ENCODE results near the gene ESAM.

ESAM gene, protein sequence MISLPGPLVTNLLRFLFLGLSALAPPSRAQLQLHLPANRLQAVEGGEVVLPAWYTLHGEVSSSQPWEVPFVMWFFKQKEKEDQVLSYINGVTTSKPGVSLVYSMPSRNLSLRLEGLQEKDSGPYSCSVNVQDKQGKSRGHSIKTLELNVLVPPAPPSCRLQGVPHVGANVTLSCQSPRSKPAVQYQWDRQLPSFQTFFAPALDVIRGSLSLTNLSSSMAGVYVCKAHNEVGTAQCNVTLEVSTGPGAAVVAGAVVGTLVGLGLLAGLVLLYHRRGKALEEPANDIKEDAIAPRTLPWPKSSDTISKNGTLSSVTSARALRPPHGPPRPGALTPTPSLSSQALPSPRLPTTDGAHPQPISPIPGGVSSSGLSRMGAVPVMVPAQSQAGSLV

DNA sequence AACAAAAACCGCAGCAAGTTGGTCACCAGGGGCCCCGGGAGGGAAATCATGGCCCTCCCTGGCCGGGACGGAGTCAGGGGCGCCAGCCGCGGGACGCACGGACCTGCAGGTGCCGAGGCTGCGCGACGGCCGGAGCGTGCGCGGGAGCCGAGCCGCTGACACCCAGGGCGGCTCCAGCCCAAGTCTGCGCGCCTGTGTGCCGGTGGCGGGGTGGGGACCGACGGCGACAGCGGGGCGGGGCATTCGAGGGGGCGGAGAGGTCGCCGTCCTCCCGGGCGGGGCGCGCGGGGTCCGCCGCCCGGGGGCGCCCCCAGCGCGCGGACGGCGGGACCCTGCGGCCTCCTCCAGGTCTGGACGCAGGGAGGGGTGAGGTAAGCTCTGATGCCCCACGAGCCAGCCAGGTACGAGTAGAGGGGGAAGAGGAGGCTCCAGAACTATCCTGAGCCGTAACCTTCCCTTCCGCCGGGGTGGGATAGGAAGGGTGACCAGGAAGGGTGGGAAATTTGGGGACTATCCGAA, at the start of gene ESAM:
Gene ESAM (minus strand): TSS at position 186 of the 519 bp plus-strand sequence. CDS start 136 bp downstream, at position 50.
- no peak for DNase-seq

DNA sequence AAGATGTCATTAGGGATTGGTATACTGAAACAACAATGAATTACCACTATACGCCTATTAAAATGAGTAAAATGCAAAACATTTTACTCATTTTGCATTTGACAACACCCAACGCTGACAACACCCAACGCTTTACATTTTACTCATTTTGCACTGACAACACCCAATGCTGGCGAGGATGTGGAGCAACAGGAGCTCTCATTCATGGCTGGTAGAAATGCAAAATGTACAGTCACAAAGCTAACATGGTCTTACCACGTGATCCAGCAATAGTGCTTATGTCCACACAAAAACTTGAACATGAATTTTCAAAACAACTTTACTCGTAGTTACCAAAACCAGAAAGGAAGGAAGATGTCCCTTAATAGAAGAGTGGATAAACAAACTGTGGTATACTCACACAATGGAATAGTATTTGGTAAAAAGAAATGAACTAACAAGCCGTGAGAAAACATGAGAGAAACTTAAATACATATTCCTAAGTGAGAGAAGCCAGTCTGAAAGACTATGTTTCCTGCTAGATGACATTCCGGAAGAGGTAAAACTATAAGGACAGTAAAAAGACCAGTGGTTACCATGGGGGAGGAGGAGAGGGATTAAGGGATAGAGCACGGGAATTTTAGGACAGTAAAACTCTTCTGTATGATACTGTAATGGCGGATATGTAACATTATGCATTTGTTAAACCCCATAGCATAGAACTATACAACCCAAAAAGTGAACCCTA, 49.5 kb upstream of the ESAM start:
- DNase-seq, result no peak

DNA sequence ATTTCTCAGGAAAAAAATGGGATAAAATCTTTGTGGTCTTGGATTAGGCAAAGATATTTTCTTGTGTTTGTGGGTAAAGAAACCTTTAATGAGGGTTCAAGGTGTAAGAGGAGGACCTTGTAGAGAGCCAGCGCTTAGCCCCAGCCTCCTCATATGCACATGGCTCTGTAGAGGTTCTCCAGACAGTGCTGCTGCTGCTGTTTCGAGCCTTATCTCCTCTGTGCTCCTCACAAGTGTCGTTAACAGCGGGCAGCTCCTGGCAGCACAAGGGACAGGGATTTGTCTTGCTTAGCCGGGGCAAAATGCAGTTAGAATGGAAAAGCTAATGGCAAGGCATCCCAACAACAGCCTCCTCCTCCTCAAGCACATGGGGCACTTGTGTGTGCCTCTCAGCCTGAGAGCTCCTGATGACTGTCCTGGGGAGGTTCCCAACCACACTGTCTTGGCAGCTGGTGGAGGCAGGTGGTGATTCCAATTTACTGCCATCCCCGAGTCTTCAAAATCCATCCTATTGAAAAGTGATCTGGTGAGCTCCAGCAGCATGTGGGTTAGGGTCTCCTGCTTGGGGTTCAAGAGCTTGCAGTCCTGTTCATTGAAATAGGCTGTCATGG, 45.7 kb upstream of the ESAM start:
- DNase-seq, result no peak

DNA sequence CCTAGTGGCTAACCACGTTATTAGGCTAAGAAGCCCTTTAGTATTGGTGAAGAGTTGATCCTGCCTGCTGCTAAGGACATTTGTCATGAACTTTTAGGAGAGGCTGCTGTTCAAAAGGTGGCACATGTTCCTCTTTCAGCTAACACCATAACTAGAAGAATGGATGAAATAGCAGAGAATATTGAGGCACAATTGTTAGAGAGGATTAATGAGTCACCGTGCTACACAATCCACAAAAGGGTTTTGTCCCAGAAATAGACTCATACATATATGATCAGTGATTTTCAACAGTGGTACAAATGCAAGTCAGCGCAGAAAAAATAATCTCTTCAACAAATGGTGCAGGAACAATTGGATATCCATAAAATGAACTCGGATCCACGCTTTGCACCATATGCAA, 45.1 kb upstream of the ESAM start:
- DNase-seq, result no peak

DNA sequence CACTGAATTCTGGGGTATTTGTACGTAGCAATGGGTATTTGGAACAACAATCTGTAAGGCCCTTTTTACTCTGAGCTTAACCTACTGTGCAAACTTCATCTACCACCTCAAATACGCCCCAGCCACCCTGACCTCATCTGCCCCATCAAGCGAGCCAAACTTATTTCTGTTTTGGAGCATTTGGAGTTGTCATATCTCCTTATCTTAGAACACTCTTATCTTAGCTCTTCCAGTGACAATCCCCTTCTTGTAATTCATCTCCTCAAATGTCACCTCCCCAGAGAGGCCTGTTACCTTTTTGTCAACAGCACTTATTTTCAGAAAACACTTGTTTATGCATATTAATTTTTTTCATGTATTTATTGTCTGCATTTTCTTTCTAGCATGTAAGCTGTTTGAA, 42.8 kb upstream of the ESAM start:
- DNase-seq, result no peak

DNA sequence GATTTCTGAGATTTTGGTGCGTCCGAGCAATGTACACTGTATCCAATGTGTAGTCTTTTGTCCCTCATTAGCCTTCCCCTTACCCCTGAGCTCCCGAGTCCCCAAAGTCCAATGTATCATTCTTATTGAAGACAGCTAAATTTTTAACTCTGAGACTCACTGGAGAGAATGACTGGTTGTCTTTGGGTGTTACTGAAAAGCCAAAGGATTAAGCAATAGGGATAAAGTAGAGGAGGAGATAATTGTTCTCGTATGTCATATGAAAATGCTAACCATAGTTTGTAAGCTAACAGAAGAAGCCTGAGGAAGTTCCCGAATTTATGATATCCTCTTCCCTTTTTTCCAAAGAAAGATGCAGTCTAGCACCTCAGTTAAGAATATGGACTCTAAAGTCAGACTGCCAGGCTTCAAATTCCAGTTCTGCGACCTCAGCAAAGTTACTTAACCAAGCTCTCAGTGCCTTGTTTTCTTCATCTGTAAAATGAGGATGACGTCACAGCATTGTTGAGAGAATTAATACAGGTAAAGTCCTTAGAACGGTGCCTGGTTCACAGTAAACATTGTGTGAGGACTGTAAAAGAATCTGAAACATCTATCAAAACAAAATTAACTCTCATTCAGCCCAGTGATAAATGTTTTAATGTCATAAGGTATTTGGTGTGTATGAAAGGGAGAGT, 39.7 kb upstream of the ESAM start:
- DNase-seq, result no peak

DNA sequence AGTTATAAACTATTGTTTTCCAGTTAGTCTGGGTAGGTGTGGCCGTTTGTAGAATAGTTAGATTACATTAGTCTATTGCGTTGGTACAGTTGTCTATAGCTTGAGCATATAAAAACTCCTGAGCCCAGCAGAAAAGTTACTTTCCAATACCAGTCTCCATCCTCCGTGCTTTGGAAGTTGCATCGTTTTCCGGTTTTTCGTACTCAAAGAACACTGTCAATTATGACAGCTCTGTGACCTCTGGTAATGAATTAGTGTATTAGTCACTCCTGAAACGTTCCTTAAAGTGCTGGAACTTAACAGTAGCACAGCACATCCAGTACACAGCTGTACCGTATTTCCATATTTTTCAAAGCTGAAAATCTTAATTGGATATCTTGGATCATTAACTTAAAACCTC, 38.9 kb upstream of the ESAM start:
- DNase-seq, result no peak

DNA sequence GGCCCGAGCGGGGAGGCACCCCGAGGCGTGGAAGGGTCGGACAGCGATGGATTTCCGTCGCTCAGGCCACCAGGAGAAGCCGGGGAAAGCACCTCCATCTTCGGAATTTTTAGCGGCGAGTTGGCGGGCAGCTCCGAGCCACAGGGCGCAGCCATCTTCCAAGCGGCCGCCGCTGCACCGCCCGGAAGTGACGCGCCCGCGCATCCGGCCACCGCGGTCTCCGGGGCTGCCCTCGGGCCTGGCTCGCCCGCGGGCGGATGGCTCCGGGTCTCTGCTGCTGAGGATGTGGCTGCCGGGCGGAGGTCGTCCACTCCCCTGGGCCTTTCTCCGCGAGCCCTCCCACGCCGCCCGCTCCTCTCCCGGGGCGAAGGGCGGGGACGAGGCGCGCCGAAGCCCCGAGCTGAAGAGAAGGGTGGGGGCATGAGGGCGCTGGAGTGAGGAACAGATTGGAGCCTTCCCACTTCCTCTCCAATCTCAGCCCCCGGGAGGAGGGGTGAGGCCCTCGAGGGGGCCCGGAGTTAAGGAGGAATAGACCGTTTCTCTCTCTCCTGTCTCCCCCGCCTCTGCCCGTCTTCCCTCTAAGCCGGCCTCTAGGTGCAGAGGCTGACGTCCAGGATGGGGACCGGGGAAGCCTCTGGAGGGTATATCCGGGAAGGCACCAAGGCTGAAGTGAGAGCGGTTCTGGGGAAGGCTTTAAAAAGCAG, 38.3 kb upstream of the ESAM start, which contains the start of gene MSANTD2:
Gene MSANTD2 (minus strand): TSS at position 181 of the 704 bp plus-strand sequence. CDS start 26 bp downstream, at position 155.
- DNase-seq, result peak; percentile 95

DNA sequence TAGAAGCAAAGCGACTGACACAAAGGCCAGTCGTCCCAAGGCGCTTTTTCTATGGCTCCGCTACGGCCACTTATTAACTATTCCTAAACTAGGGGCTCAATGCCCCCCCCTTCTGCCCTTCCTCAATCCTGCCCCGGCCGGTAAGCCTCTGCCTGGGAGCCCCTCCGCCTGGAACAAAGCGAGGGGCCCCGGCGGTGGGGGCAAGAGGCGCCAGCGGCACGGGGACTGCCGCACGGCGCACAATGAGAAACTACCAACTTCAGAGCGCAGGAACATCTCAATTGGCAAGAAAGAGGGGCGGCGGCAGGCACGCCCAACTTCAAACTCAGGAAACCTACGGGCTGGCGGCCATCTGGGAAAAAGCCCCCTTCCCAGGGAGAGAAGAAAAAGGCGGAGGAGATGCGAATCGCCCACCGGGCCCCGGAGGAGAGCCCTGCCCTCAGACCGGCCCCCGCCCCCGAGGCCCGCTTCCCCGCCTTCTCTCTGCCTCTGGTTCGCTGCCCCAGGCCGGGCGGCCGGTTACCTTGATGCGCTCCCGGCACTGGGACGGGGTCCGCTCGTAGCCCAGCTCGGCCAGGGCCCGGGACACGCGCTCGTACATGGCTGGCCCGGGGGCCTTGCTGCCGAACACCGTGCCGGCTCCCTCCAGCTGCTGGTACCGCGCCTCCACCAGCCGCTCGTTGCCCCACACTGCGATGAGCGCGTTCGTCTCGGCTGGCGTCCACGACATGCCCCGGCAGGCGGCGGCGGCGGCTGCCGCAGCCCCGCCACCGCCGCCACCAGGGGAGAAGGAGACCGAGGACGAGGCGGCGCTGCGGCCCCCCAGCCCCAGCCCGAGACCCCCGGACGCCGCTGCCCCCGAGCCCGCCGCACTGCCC, 37.5 kb upstream of the ESAM start:
- DNase-seq, result peak; percentile 65

DNA sequence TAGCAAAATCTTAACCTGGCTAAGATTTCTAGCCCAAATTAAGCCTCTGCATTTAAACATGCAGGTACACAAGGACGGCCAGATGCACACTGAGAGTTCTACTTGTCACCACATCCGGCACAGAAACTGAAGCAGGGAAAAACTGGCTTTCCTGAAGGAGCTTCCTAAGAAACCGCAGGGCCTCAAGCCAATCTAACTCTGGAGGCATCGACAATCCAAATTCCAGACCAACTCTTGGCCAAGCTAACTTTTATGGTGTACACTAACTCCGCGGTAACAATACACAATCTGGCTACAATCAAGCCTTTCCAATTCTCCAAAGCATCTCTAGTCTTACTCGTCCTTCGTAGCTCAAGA, 36.9 kb upstream of the ESAM start:
- DNase-seq, result peak; percentile 58

DNA sequence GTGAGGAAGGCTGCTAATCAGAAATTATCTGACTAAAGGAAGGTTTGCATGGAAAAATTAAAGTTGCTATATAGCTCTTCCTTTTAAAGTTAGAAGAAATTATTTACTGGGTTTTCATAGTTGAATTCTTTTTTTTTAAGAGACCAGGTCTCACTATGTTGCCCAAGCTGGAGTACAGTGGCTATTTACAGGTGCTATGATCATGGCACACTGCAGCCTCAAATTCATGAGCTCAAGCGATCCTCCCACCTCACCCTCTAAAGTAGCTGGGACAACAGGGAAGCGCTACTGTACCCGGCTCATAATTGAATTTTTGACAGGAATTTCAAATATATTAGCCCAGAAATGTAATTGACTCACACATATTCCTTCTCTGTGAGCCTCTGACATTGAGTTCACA, 34.2 kb upstream of the ESAM start:
- DNase-seq, result no peak

DNA sequence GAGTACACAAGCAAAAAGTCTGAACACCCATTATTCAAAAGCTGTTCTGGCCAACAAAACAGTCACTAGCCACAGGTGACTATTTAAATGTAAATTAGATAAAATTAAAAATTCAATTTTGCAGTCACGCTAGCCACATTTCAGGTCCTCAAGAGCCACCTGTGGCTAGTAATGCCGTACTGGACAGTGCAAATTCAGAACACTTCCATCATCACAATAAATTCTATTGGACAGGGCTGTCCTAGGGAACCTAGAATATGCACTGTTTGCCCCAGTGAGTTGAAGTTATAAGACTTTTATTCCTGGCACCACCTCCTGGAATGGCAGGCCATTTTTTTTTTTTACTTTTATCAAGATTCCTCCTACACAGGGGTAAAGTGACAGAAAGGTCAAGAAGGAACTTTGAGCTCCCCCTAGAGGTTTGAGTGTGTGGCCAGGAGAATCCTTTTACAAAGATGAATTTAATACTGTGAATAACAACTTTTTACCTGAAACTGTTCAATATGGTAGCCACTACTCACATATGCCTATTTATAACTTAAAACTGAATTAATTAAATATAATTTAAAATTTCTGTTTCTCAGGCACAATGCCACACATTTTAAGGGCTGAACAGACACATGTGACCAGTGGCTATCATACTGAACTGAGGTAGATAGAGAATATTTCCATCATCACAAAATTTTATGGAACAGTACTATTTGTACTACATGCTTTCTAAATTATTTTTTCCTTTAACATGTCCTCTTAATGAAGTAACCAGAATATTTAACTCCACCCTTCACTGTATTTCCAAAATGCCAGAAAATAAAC, 31.6 kb upstream of the ESAM start:
- no peak for DNase-seq

DNA sequence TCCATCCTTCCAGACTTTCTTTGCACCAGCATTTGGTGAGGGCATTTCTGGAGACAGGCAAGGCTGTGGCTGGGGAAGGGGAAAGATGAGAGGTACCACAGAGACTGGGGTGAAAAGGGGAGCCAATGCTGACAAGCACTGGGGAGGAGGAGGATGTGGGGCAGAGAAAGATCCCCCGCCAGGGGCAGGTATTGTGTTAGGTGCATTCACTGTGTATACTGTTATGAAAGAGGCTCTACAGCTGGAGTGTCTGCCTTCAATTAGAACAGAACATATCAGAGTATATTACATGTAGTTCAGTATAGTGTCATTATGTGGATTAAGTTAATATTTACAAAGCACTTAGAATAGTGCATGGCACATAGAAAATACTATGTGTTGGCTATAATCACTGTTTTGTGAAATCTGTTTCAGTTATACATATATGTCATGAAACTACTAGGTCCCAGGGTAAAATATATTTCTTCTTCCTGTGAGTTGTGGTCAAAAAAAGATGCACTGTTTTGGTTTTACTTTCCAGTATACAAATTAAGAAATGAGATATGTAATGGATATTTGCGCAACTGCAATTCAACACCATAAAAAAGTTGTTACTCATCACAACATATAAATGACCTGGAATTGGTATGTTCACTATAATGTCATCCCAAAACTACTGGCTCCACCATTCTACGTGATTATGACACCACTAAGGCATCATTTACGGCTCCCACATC, 29.7 kb upstream of the ESAM start:
- DNase-seq, result no peak

DNA sequence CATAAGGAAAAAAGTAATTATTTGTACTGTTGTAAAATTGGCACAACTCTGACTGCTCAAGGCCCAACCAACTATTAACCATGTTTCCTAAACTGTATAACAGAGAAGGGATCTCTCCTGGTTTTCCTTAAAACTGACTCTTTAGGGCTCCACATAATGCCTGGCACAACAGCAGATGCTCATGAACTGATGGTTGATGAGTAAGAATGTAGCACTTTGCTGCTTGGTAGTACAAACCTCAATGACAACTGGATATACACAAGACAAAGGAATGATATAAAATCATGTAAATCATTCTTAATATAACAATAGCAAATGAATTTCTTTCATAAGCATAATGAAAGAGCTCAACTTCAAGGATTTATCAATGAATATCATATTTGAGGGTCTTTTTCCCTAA, 26.4 kb upstream of the ESAM start:
- DNase-seq, result no peak

DNA sequence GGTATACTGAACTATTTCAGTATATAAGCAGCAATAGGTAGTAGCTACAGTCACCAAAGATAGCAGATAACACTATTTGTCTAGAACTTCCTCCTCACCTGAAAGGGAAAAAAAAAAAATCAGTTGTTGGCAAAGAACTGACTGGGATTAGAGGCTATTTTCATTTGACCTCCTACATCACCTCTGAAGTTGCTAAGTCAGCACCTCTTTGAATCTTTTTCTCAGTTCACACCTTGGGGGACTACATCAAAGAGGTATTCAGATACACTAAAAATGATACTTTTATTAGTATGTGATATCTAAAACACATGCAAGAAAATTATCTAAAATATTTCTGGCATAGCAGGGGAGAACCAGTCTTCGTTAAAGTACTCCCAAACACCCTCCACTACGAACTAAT, 22.0 kb upstream of the ESAM start:
- no peak for DNase-seq

DNA sequence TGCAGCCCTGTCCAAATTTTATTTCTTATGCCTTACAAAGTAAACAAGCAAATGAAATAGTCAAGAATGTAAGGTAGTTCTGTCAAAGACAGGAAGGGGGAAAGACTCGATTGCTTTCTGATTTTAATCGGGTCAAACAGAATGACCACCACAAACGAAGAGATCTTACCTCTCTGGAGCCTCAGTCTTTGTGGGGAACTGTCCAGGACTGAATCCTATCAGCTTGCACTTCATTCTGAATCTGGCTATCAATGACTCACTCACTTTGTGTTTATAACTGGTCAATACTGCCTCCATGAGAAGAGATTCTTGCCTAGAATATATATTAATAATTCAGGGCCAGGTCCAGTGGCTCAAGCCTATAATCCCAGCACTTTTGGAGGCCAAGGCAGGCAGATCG, 20.9 kb upstream of the ESAM start:
- no peak for DNase-seq

DNA sequence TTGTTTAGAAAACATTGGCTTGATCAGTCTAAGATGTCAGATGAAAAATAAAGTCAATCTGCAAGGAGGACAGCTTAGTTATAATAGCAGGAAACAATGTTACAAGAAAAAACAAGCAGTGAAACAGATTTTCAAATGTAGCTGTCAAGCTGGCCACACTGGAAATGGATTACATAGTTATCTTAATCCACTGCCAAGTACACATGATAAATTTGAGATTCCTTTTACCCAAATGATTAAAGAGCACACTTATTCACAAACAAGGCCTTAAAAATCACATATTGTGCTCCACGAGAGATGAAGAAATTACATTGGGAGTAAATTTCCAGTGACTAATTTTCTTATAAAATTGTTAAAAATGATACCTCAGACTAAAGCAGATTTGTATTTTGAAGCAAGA, 17.5 kb upstream of the ESAM start:
- DNase-seq, result no peak

DNA sequence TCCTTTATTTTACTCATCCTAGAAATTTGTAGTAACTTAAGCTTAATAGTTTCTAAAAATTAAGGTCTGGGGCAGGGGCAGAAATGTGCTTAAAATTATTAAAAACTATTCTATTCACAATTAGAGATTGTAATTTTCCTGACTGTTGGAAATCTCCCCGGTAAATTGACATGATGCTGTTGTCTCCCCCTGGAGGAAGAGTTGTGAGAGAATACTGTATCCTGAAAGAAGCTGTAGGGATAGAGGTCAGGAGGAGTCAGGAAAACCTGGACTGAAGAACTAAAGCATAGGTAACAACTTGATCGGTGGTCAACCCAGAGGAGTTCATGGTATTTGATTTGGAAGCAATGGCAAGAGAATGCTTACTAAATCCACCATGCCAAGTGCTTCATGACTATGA, 16.2 kb upstream of the ESAM start:
- no peak for DNase-seq

DNA sequence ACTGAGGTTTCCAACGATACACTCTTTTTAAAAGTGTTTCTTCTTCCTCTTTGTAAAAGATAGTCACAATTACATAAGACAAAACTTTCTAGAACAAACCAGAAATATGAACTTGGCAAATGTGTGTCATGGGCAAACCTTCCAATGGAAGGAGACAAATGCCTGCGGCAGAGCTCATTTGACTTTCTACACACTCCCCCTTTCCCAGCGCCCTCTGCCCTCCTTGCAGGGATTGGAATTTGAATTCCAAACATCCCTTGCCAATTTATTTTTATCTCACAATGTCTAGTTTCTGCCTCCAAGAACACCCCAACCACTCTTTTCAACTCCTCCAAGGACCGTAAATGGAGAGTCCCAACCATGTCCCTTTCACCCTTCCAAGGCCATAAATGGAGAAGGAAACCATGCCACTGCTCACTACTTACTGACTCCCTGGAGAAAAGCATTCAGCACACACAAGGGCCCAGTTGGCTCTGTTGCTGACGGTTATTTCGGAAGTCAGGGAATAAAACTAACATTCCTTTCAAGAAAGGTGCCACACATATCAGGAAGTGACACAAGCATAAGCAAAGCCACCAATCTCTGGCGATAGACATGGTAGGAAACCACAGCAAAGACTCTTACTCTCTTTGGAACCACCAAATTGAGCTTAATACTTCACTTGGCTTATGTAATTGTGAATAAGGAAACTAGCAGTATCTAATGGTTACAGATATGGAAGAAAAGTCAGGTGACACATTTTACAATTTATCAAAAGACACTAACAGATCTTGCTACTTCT, 15.0 kb upstream of the ESAM start:
- DNase-seq, result no peak

All from right hindlimb (tissue), 1 donor.